Suprapubic skin (tissue), 4 donors: ENCODE measurements around the gene EDAR. TPM values are rescaled to one million over a fixed set of nuclear protein-coding genes. Genes with fewer than 3 reads are reported as not detected.
A peak's percentile ranks its signal among the peaks of the same experiment; 100 is the strongest.

Source experiments
- DNase-seq, 2 donors: peaks; one replicate each; pipeline ENCODE4 v3.0.0-alpha.2; 2019; ENCODE audit warnings: low spot score in 2 of 2
- H3K27ac ChIP-seq: fragments of 200-600 bp; sonication (generic); one replicate; pipeline ENCODE4 v1.5.1; 2019
- H3K27me3 ChIP-seq: fragments of 200-600 bp; sonication (generic); one replicate; pipeline ENCODE4 v1.5.1; 2019
- H3K36me3 ChIP-seq: fragments of 200-600 bp; sonication (generic); one replicate; pipeline ENCODE4 v1.5.1; 2019
- H3K4me1 ChIP-seq: fragments of 200-600 bp; sonication (generic); one replicate; pipeline ENCODE4 v1.5.1; 2019
- H3K4me3 ChIP-seq: fragments of 200-600 bp; sonication (generic); one replicate; pipeline ENCODE4 v1.5.1; 2019; ENCODE audit warnings: mild to moderate bottlenecking
- H3K9me3 ChIP-seq: fragments of 200-600 bp; sonication (generic); one replicate; pipeline ENCODE4 v1.5.1; 2019
- CTCF ChIP-seq, 2 donors: fragments of 200-600 bp in 1 of 2; fragments of 450-650 bp in 1 of 2; sonication (generic) in 1 of 2; IDR thresholded peaks; one replicate each; pipeline ENCODE4 v1.5.1; 2016 to 2019; ENCODE audit warnings: antibody characterized with exemption in 2 of 2, mild to moderate bottlenecking in 1 of 2, moderate library complexity in 1 of 2
- EP300 ChIP-seq: sonication (generic); formaldehyde crosslinking; IDR thresholded peaks from one replicate; pipeline ENCODE4 v1.6.1; 2017; ENCODE audit warnings: antibody characterized with exemption
- POLR2A ChIP-seq, 2 donors: fragments of 450-650 bp; IDR thresholded peaks; one replicate each; pipeline ENCODE4 v1.6.1; 2017; ENCODE audit warnings: antibody characterized with exemption in 2 of 2, mild to moderate bottlenecking in 2 of 2, moderate library complexity in 2 of 2
- POLR2AphosphoS5 ChIP-seq, 3 donors: sonication (generic); formaldehyde crosslinking; IDR thresholded peaks; one replicate each; pipeline ENCODE4 v1.6.1; 2017; ENCODE audit warnings: antibody characterized with exemption in 3 of 3
- WGBS: methylation state at CpG from one replicate; pipeline ENCODE4 v1.1.5; 2018; 5-methylcytosine and 5-hydroxymethylcytosine counted together
- total RNA-seq, 4 donors: library from RNA; depleted of rRNA; stranded (reverse); fragments of >200 nt; gene quantifications; one replicate each; pipeline ENCODE4 v1.1.0, GENCODE V29; 2016

EDAR gene
- total RNA-seq, 4 donors from 2014 or later: 1.5 to 4.3 (median 2.2) TPM

GRCh38 chr2:108944601-108945331, 44.3 kb downstream of the EDAR start:
- WGBS: 70% methylated on average over 2 of the region's 16 CpGs
- no peaks in the 10 kb centered on the region for H3K36me3 ChIP-seq
- H3K4me1 ChIP-seq: peaks cover 7% of the 10 kb centered on the region
- H3K9me3 ChIP-seq: peaks cover 10% of the 10 kb centered on the region
- no peak overlapping the region for H3K4me3 ChIP-seq
- TF ChIP-seq EP300 (no peak), POLR2AphosphoS5 (IDR thresholded peaks at IDR 0.05) (no peak), POLR2A (IDR thresholded peaks at IDR 0.05) (no peak), CTCF (IDR thresholded peaks at IDR 0.05) (no peak)
- H3K27ac ChIP-seq: no peak overlapping the region
- DNase-seq: peak in 1 of 2 donors; percentile 32
- H3K27me3 ChIP-seq: peaks cover 13% of the 10 kb centered on the region

GRCh38 chr2:108943751-108944150, 45.3 kb downstream of the EDAR start:
- no peak overlapping the region for H3K4me3 ChIP-seq
- no peak overlapping the region for H3K27ac ChIP-seq
- H3K9me3 ChIP-seq: peaks cover 10% of the 10 kb centered on the region
- H3K36me3 ChIP-seq: no peaks in the 10 kb centered on the region
- 57% methylated on average over 6 of the region's 6 CpGs for WGBS
- TF ChIP-seq POLR2A (IDR thresholded peaks at IDR 0.05) (no peak), POLR2AphosphoS5 (IDR thresholded peaks at IDR 0.05) (no peak), EP300 (no peak), CTCF (IDR thresholded peaks at IDR 0.05) (no peak)
- H3K4me1 ChIP-seq: peaks cover 7% of the 10 kb centered on the region
- no peak for DNase-seq
- H3K27me3 ChIP-seq: peaks cover 17% of the 10 kb centered on the region

GRCh38 chr2:108942888-108943287, 46.1 kb downstream of the EDAR start:
- TF ChIP-seq POLR2AphosphoS5 (IDR thresholded peaks at IDR 0.05) (no peak), EP300 (no peak), CTCF (IDR thresholded peaks at IDR 0.05) (no peak), POLR2A (IDR thresholded peaks at IDR 0.05) (no peak)
- Histone ChIP-seq H3K36me3 (no peaks in the 10 kb centered on the region), H3K27me3 (peaks cover 17% of the 10 kb centered on the region), H3K4me1 (peaks cover 7% of the 10 kb centered on the region), H3K4me3 (no peak overlapping the region), H3K27ac (no peak overlapping the region), H3K9me3 (peaks cover 10% of the 10 kb centered on the region)
- DNase-seq: no peak
- 45% methylated on average over 15 of the region's 15 CpGs for WGBS

GRCh38 chr2:108942231-108942825, 46.7 kb downstream of the EDAR start:
- Histone ChIP-seq H3K36me3 (no peaks in the 10 kb centered on the region), H3K27me3 (peaks cover 17% of the 10 kb centered on the region), H3K4me1 (peaks cover 7% of the 10 kb centered on the region), H3K4me3 (no peak overlapping the region), H3K27ac (no peak overlapping the region), H3K9me3 (peaks cover 6% of the 10 kb centered on the region)
- 85% methylated on average over 23 of the region's 34 CpGs for WGBS
- no peak for DNase-seq
- no peak for TF ChIP-seq EP300

- H3K4me1 ChIP-seq: peaks cover 7% of the 10 kb centered on the region
- H3K4me3 ChIP-seq: no peak overlapping the region
- DNase-seq: no peak
- no peak overlapping the region for H3K27ac ChIP-seq
- WGBS: 91% methylated on average over 5 of the region's 9 CpGs
- no peak for TF ChIP-seq EP300
- no peak for TF ChIP-seq POLR2AphosphoS5 (IDR thresholded peaks at IDR 0.05)
- TF ChIP-seq CTCF (IDR thresholded peaks at IDR 0.05): no peak
- no peak for TF ChIP-seq POLR2A (IDR thresholded peaks at IDR 0.05)
- H3K27me3 ChIP-seq: peaks cover 17% of the 10 kb centered on the region
- no peaks in the 10 kb centered on the region for H3K36me3 ChIP-seq
- H3K9me3 ChIP-seq: peaks cover under 1% of the 10 kb centered on the region
Observed at GRCh38 chr2:108941767-108942166, 47.3 kb downstream of the EDAR start.
